ENCODE measurements around the gene EMP3.

Gene EMP3

GRCh38 chr19:48319647-48320541 lies 5.5 kb upstream of the EMP3 start:
- TF ChIP-seq, protein P1, sequence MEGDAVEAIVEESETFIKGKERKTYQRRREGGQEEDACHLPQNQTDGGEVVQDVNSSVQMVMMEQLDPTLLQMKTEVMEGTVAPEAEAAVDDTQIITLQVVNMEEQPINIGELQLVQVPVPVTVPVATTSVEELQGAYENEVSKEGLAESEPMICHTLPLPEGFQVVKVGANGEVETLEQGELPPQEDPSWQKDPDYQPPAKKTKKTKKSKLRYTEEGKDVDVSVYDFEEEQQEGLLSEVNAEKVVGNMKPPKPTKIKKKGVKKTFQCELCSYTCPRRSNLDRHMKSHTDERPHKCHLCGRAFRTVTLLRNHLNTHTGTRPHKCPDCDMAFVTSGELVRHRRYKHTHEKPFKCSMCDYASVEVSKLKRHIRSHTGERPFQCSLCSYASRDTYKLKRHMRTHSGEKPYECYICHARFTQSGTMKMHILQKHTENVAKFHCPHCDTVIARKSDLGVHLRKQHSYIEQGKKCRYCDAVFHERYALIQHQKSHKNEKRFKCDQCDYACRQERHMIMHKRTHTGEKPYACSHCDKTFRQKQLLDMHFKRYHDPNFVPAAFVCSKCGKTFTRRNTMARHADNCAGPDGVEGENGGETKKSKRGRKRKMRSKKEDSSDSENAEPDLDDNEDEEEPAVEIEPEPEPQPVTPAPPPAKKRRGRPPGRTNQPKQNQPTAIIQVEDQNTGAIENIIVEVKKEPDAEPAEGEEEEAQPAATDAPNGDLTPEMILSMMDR (conservative IDR thresholded peaks at IDR 0.05; ENCODE audit: low read length), result peak; percentile 83
- H3K4me3 ChIP-seq (ENCODE audit: low read length), result no peak overlapping the region
- peak; percentile 72 for DNase-seq (ENCODE audit: low read depth)

- TF ChIP-seq, protein P1 (conservative IDR thresholded peaks at IDR 0.05; ENCODE audit: low read length), result no peak
- DNase-seq (ENCODE audit: low read depth), result peak; percentile 83
- peak overlapping the region; percentile 65 for H3K4me3 ChIP-seq (ENCODE audit: low read length)
These were observed 4.1 kb upstream of the EMP3 start for GRCh38 chr19:48321372-48321621.

DNA sequence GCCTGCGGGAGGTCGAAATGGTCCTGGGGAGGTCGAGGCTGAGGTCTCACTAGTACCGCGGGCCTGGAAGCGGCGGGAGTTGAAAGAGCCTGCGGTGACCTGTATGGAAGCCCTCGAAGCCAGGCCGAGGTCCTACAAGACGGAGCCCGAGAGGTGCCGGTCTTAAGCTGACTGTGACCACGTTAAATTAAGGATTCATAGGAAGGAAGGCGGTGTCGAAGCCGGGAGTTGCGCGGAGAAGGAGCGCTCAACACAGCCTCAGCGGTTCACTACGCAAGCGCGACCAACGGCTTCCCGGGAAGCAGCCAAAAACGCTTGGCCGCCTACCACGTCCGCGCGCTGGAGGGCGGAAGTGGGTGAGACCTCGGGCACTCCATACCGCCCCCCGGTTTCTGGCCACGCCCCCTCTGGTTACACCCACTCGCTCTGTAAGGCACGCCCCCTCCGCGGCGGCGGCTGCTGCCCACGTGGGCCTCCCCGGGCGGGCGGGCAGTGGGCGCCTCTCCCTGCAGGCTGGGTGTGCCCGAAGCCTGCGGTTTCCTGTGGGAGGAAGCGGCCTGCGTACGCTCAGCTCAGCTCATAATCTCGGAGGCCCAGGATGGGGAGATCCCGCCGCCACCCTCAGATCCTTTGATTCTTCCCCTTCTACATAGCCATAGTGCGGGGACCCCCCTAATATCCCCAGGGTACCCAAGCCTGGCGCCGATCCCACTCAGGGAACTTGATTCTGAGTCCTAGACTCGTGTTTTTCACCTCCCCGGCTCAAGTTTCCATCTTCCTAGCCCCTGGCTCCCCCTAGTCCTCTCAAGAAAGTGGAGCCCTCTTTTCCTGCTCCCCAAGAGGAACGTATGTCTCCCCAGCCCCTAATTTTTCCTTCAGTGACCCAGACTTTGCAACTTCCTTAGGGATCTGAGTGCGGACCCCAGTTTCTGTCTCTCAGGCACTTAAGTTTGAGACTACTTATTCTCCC lies 3.4 kb upstream of the EMP3 start:
- TF ChIP-seq, protein P1 (conservative IDR thresholded peaks at IDR 0.05; ENCODE audit: low read length), result no peak
- peak overlapping the region; percentile 65 for H3K4me3 ChIP-seq (ENCODE audit: low read length)
- DNase-seq (ENCODE audit: low read depth), result peak; percentile 99

- TF ChIP-seq, protein P1 (conservative IDR thresholded peaks at IDR 0.05; ENCODE audit: low read length), result no peak
- no peak overlapping the region for H3K4me3 ChIP-seq (ENCODE audit: low read length)
- peak; percentile 38 for DNase-seq (ENCODE audit: low read depth)
These were observed 4.0 kb downstream of the EMP3 start for GRCh38 chr19:48329167-48329891.

- no peak for DNase-seq (ENCODE audit: low read depth)
- H3K4me3 ChIP-seq (ENCODE audit: low read length), result no peak overlapping the region
- TF ChIP-seq, protein P1 (conservative IDR thresholded peaks at IDR 0.05; ENCODE audit: low read length), result no peak
These were observed 4.8 kb downstream of the EMP3 start for GRCh38 chr19:48330012-48330681.

GRCh38 chr19:48332351-48332661 lies 7.0 kb downstream of the EMP3 start:
- H3K4me3 ChIP-seq (ENCODE audit: low read length), result no peak overlapping the region; the same call in 1 of the 2 replicates
- TF ChIP-seq, protein P1 (conservative IDR thresholded peaks at IDR 0.05; ENCODE audit: low read length), result no peak
- no peak for DNase-seq (ENCODE audit: low read depth)

Measured in AG10803 (cell line).